Tibial nerve (tissue), 3 donors: ENCODE data around the gene UNCX.

ENCODE experiments used
- CTCF ChIP-seq, 5 experiments: fragments of 200-600 bp in 3 of 5; fragments of 450-650 bp in 2 of 5; sonication (generic) in 3 of 5; IDR thresholded peaks; one replicate each; pipeline ENCODE4 v1.5.1; 2016 to 2019; ENCODE audit warnings: antibody characterized with exemption in 5 of 5, mild to moderate bottlenecking in 3 of 5, moderate library complexity in 2 of 5
- POLR2A ChIP-seq, 2 donors: fragments of 450-650 bp; IDR thresholded peaks; one replicate each; pipeline ENCODE4 v1.6.1; 2017; ENCODE audit warnings: antibody characterized with exemption in 2 of 2, mild to moderate bottlenecking in 2 of 2, moderate library complexity in 2 of 2

- TF ChIP-seq POLR2A (IDR thresholded peaks at IDR 0.05) (no peak), CTCF (IDR thresholded peaks at IDR 0.05) (no peak)
These were observed 42.3 kb downstream of the UNCX start for GRCh38 chr7:1274876-1275375.
